RCC 7860 (cell line): ENCODE results near the gene TDRD9.
A peak's percentile ranks its signal among the peaks of the same experiment; 100 is the strongest.

ENCODE experiments used
- DNase-seq: peaks from one replicate; pipeline ENCODE4 v3.0.0-alpha.2; 2015; ENCODE audit warnings: low spot score
- FAIRE-seq: peaks from 2 replicates; lab custom pipeline; 2012; peaks lifted over from hg19 to GRCh38; lab: Jason Lieb, UNC

The TDRD9 gene

DNA sequence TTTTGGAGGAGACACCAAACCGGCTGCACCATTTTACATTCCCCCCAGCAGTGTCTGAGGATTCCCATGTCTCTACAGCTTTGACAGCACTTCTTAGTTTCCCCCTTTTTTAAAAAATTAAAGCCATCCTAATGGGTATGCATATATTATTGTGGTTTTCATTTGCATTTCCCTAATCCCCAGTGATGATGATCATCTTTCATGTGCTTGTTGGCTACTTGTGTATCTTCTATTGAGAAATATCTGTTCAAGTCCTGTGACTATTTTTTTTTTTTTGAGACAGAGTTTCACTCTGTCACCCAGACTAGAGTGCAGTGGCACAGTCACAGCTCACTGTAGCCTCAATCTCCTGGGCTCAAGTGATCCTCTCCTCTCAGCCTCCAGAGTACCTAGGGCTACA lies 134.0 kb downstream of the TDRD9 start:
- DNase-seq, result no peak
- no peak for FAIRE-seq

DNA sequence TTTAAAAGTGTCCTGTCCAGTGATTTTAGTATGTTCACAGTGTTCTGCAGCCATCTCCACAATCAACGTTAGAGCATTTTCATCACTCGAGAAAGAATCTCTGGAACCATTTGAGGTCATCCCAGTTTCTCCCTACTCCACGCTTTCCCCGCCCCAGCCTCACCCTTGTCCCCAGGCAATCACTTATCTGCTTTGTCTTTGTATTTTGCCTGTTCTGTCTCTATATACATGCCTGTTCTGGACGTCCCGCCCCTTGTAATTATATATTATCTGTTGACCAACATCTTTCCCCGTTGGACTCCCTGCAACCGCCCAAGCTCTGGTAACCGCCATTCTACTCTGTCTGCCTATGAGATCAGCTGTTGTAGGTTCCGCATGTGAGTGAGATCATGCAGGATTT lies 135.7 kb downstream of the TDRD9 start:
- no peak for DNase-seq
- FAIRE-seq, result no peak

DNA sequence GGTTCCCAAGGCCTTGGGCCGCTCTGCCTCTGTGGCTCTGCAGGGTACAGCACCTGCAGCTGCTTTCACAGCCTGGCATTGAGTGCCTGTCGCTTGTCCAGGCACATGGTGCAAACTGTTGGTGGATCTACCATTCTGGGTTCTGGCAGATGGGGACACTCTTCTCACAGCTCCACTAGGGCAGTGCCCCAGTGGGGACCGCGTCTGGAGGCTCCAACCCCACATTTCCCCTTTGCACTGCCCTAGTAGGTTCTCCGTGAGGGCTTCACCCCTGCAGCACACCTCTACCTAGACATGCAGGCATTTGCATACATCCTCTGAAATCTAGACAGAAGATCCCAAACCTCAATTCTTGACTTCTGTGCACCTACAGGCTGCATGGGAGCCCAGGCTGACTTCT lies 138.0 kb downstream of the TDRD9 start:
- DNase-seq, result no peak
- no peak for FAIRE-seq

DNA sequence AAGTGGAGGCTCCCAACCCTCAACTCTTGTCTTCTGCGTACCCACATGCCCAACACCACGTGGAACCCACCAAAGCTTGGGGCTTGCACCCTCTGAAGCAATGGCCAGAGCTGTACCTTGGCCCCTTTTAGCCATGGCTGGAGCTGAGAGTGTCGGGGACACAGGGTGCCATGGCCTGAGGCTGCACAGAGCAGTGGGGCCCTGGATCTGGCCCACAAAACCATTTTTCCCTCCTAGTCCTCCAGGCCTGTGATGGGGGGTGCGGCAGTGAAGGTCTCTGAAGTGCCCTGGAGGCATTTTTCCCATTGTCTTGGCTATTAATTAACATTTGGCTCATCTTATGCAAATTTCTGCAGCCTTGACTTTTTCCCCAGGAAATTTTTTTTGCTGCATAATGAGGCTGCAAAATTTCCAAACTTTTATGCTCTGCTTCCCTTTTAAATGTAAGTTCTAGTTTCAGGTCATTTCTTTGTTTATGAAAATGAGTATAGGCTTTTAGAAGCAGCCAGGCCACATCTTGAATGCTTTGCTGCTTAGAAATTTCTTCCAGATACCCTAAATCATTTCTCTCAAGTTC lies 138.6 kb downstream of the TDRD9 start:
- DNase-seq, result no peak
- no peak for FAIRE-seq

DNA sequence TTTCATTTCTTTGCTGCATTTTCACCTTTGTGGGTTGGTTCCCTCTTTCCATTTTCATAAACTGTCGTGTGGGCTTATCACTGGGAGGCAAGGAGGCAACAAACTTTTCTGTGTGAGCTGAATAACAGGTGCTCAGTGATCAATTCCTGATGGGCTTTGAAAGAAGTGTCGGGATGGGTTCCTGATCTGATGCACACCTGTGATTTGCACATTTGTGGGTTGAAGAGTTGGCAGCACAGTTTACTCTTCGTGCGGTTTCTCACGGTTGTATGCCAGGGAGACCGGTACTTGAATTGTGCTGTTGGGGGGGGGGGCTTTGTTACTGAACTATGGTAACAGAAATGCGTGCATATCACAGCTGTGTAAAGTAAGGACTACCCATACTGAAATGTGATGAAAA lies 141.3 kb downstream of the TDRD9 start:
- no peak for FAIRE-seq
- no peak for DNase-seq

DNA sequence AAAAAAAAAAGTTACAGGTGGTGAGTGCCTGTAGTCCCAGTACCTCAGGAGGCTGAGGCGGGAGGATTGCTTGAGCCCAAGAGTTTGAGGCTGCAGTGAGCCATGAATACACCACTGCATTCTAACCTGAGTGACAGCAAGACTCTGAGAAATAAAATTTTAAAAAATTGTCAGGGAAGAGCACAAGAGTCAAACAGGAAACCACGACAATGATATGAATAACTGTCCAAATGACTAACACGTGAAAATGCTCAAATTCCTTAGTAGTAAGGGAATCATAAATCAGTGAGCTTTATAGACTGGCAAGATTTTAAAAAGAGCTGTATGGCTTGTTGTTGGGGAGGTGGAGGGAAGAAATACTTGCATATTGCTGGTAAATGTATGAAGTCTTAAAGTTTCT lies 144.3 kb downstream of the TDRD9 start:
- FAIRE-seq, result no peak
- no peak for DNase-seq

DNA sequence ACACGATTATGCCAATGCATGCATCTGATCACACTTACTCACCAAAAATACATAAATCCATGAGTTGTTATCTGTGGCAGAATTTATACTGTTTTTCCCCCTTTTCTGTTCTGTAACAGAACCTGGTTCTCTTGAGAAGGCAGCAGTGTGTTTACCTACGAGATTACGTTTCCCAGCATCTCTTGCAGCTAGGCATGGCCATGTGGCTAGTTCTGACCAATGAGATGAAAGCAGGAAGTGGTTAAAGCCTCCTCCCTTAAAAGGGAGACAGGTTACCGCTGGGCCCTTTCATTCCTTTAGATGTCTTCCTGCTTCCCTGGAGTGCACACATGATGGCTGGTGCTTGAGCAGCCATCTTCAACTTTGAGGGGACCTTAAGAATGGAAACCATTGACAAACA lies 145.5 kb downstream of the TDRD9 start:
- DNase-seq (no peak), FAIRE-seq (no peak)

DNA sequence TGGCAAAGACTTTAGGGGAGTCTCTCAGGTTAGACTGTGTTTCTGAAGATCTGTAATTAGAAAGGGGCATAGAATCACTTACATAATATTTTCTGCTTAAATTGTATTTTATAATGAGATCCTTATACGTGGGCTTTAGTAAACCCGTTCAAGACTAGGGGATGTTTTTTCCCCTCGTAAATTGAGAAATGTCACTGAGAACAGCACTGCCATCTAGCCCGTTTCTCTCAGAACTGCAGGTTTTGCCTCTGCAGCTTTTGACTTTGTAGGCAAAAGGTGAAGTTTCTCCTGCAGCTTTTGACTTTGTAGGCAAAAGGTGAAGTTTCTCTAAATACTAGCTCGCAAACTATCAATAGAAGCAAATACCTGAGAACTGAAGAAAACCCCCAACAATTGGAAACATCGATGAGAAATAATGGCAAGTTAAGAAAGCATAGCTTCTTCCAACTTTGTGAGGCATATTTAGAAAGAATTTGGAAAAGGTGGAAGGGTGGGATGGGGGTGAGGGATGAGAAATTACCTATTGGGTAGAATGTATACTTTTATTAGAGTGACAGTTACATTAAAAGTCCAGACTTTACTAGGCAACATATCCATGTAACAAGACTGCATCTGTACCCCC lies 147.4 kb downstream of the TDRD9 start:
- no peak for DNase-seq
- no peak for FAIRE-seq

DNA sequence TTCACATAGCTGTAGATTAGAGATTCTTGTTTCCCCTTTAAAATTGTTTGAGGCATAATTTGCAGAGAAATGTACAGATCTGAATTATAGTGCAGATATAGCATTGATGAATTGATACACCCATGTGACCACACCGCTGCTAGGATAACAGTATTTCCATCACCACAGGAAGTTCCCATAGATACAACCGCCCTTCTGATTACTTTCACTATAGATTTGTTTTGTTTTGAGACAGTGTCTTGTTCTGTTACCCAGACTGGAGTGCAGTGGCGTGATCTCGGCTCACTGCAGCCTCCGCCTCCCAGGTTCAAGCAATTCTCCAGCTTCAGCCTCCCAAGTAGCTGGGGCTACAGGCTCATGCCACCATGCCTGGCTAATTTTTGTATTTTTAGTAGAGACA lies 148.5 kb downstream of the TDRD9 start:
- DNase-seq (no peak), FAIRE-seq (no peak)

DNA sequence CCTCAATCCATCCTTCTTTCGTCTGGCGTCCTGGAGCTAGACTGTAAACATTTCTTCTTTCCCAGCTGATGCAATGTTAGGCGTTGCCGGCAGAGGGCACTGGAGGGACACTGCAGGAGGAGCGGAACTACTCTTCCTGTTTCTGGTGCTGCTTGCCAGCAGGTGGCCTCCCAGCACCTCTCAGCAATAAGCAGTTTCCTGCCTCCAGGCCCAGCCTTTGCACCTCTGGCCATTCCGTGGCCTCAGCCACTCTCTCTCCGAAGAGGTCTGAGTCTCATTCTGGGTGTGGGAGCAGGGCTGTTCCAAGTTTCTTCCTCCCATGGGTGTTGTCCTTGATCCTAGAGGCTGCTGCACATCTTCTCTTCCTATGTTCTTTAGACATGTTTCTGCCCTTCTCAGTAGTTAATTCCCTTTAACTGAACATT lies 149.8 kb downstream of the TDRD9 start:
- FAIRE-seq (peak; percentile 29), DNase-seq (peak; percentile 60)

DNA sequence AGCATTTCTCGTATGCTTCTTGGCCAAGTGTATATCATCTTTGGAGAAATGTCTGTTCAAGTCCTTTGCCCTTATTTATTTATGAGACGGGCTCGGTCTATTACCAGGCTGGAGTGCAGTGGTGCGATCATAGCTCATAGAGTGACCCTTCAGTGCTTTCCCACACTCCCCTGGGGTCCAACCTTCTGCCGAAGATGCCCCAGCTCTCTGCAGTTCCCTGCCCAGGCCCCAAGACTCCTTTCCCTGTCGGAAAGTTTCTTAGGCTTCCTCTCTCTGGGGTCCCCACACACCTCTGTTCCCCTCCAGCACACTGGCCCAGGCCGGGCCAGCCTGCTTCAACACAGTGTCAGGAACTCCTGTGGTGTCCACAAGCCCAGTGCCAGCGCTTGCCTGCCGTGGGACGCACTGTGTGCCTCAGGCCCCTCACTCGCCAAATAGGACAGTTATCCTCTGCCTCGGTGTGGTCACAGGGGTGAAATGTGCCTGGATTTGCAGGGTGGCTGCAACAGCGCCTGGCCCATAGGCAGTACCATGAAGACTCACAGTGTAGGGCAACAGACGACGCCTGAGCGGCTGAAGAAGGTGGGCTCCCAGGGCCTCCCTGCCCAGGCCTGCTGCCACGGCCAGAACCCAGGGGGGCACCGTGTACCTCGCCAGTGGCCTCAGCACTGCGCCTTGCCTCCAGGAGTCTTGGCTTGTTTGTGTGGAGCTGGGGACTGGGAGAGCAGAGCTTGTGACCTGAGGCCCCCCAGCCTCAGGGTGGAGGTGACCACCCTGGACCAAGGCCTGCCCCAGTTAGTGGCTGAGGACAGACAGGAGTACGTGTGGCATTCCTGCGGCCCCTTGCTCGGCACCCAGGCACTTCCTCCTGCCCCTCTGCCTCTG lies 152.4 kb downstream of the TDRD9 start:
- no peak for FAIRE-seq
- DNase-seq, result no peak

DNA sequence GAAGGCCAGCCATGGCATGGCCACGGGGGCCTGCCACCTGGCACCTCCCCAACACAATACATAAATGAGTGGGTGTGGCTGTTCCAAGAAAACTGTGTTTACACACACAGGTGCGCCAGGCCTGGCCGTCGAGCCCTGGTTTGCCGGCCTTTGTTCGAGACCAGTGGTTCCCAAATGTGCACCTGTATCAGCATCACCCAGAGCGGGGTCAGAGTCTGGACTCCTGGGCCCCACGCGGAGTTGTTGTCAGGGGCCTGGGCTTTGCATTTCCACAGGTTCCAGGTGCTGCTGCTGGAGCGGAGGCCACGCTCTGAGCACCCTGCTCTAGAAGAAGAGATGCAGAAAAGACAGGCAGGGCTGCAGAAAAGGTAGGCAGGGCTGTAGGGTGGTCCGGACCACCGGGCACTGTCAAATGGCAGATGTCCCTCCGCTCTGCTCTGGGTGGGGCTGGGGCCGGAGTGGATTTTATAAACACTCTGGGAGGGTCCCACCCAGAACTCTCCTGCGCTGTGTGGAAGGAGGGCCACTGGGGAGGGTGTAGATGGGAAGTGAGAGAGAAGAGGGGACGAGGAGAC lies 153.1 kb downstream of the TDRD9 start:
- FAIRE-seq, result no peak
- DNase-seq, result no peak

DNA sequence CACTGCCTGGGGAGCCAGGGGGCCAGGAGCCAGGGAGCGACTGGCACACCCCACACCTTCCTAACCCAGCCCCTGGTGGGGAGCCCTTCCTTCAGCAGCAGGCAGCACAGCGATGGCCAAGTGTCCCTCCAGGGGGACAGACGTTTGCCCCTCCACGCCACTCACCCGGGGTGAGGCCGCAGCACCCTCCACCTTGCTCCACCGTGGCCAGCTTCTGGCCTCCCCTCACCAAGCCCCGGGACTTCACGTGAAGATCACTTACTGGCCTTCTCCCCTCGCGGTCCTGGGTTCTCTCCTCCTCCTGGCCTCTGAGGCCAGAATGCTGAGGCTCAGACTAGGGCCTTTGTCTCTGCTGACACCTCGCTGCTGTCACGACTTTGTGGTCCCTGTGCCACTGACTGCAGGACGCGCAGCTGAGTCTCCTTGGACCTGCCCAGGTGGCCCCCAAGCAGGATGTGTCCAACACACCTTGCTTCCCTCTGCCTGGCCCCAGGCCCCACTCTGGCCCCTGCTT lies 153.8 kb downstream of the TDRD9 start:
- DNase-seq, result no peak
- FAIRE-seq, result no peak

DNA sequence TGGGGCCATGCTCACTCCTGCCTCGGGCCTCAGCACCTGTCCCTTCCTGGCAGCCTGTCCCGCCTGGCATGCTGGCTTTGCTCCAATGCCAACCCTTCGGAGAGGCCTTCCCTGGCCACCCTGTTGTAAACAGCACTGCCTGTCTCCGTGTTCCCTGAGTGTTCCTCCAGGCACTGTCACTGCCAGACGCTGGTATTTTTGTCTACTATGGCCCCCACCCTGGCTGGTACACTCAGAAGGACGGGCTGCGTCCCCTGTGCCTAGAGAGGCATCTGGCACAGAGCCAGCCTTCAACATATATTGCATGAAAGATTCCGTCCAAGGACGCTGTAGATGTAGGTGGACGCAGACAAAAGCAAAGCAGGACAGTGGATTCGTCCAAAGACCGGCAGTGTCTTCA lies 154.6 kb downstream of the TDRD9 start:
- no peak for FAIRE-seq

DNA sequence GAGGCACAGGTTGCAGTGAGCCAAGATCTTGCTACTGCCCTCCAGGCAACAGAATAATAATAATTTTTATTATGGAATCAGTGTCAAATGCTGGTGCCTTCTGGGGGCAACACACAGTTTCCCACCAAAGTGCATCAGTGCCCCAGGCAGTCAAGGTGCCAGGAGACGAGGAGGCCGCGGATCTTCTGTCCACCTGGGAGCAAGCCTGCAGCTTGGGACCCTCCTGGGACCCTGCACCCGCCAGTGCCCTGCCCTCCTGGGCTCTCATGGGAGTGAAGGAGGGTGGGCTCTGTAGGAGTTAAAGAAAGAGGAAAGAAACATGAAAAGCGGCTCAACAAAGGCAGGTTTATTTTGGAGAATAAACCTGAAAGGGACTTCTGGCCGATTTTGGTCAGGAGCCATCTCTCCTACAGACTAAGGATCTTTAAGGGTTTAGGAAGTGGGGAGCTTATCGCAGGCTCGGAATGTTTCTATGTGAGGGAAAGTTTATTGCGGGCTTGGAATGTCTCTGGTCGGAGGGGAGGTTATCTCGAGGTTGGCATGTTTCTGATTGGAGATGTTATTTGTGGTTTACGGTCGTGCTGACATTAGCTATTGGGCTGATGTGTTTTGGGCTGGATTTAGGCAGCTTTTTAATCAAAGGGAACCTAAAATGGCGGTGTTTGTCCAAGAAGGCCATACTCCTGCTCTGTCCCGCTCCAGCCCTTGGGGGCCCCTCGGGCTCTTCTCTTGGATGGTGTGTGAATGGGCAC lies 156.2 kb downstream of the TDRD9 start:
- FAIRE-seq (no peak), DNase-seq (no peak)

More for the DNA sequence above, 154.6 kb downstream of the TDRD9 start:
- DNase-seq, result no peak

DNA sequence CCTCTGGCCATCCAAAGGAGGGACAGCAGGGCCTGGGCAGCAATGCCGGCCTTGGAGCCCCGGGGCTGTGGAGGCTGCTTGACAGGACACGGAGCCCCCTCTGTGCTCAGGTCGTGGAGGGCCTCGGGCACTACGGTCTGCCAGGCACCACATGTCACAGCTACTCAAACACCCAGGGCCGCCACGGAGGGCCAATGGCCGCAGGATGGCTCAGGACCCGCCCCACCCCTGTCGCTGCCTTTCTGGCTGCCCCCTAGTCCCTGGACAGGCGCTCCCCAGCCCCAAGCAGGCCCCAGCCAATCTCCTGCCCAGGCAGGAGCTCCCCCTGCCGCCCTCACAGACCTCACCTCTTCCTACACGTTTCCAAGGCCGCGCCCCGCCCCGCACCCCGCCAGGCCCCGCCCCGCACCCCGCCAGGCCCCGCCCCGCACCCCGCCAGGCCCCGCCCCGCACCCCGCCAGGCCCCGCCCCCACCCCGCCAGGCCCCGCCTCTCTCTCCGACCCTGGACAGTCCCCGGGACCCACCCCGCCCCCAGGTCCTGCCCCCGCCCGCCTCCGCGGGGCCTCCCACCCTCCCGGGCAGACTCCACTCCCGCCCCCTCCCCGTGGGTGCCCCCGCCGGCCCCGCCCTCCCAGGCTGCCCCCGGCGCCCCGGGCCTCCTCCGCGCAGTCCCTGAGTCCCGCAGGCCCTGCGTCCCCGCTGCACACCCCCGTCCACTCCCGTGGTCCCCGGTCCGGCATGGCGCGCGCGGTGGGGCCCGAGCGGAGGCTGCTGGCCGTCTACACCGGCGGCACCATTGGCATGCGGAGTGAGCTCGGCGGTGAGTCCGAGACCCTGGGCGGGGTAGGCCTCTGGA lies 157.0 kb downstream of the TDRD9 start, which contains the start of gene ASPG:
Gene ASPG (plus strand): TSS at position 669 of the 857 bp plus-strand sequence. CDS start 71 bp downstream, at position 740.
- FAIRE-seq (no peak), DNase-seq (no peak)

DNA sequence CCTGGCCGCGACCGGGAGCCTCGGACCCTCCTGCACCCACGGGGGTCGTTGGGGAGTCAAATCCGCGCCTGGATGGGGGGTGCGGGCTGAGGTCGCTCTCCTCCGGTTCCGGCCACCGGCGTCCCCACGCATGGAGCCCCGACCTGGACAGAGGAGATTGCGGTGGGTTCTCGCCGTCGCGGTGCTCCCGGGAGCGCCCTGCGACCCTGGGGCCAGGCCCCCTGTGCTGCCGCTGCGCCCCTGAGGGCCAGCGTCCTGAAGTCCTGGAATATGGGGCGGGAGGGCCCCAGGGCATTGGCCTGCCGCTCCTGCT lies 157.6 kb downstream of the TDRD9 start:
- FAIRE-seq (no peak), DNase-seq (no peak)

DNA sequence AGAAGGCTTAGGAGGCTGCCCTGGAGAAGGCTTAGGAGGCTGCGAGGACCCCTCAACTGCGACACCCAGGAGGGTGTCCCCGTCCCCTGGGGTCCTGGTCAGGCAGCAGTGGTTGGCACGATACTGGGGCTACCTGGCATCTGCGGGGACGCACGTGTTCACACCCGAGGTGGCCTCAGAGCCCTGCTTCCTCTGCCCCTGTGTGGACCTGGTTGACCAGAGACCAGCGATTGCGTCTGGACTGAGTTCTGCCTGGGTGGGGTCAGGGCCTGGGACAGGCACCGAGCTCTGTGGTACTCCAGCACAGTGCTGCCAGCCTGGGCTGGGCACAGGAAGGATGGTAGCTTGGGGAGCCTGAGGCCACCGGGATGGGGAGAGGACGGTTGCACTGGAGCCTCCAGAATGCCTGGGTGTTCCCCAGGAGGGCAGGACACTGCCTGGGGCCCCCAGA lies 158.0 kb downstream of the TDRD9 start:
- DNase-seq (no peak), FAIRE-seq (no peak)

DNA sequence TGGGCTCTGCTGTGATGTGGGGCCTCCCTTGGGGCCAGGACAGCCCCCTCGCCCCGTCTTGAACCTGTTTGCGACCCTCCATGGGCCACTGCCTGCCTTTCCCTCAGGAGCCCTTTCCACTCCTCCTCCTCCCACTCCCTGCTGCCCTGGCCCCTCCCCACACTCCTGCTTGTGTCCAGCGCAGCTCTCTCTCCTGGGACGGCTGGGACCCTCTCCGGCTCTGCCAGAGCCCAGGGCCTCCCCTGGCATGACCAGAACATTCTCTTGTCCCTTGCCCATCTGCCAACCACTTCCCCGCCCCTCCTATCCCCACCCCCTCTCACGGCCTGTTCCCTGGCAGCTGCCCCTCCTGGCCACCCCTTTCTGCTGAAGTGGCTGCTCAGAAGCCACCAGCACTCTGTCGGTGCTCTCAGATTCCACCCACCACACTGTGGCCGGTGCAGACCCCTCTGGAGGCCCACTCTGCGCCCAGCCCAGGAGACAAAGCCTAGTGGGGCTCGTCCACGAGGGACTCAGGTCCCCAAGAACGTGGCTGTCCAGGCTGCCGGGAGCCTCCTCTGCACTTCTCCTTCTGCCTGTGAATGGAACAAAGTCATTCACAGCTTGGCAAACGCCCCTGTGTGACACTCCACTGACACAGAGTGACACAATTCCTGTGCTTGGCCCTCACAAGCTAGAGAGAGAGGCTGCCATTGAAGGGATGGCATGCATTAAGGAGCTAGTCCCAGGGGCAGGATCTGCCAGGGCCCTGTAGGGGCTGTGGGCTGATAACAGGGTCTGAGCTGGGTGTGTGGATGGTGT lies 158.6 kb downstream of the TDRD9 start:
- FAIRE-seq, result no peak
- DNase-seq, result no peak
